IMR-90 (cell line): ENCODE measurements around the gene CCR3. TPM values are rescaled to one million over a fixed set of nuclear protein-coding genes. Genes with fewer than 3 reads are reported as not detected.

Source experiments
- ATAC-seq: fragments of 200-7000 bp; cut with Tn5 transposase; 2 replicates; pipeline ENCODE4 v1.9.1; 2020; ENCODE audit warnings: low read depth, mild to moderate bottlenecking, moderate library complexity
- BruUV-seq: library from RNA; stranded (reverse); fragments of 400-500 nt; replicated peaks from 2 replicates; lab custom pipeline; 2021; lab: Mats Ljungman, UMichigan
- CTCF ChIA-PET: fragments of 300-600 bp; formaldehyde crosslinking; extraction: SDS; loops from one replicate; lab custom pipeline; 2021; ENCODE audit warnings: antibody characterized with exemption; lab: Yijun Ruan, JAX
- POLR2A ChIA-PET: fragments of 300-600 bp; sonication (Branson Sonifier 250); formaldehyde crosslinking; loops from one replicate; lab custom pipeline; 2022; ENCODE audit warnings: antibody characterized with exemption; ENCODE audit not compliant: unreplicated experiment; lab: Charles Lee
- DNase-seq: peaks from one replicate; pipeline ENCODE4 v3.0.0; 2013
- H2AFZ ChIP-seq: replicated peaks from 2 replicates; pipeline ENCODE3; 2013; ENCODE audit warnings: low read length, mild to moderate bottlenecking; ENCODE audit not compliant: poor library complexity
- H2AK5ac ChIP-seq: 2 replicates; pipeline ENCODE4 v1.6.1; 2013; ENCODE audit warnings: low read depth, low read length, inconsistent platforms
- H2AK9ac ChIP-seq: replicated peaks from 2 replicates; pipeline ENCODE3; 2013; ENCODE audit warnings: mild to moderate bottlenecking, low read depth, low read length, moderate library complexity; ENCODE audit not compliant: poor library complexity
- H2BK120ac ChIP-seq: 2 replicates; pipeline ENCODE4 v1.6.1; 2013; ENCODE audit warnings: low read depth, low read length, inconsistent platforms
- H2BK15ac ChIP-seq: 3 replicates; pipeline ENCODE4 v1.6.1; 2013; ENCODE audit warnings: low read depth, low read length, inconsistent platforms
- H2BK20ac ChIP-seq: 2 replicates; pipeline ENCODE4 v1.6.1; 2013; ENCODE audit warnings: low read depth, mild to moderate bottlenecking, inconsistent platforms, low read length, moderate library complexity
- H2BK5ac ChIP-seq: 2 replicates; pipeline ENCODE4 v1.6.1; 2013; ENCODE audit warnings: mild to moderate bottlenecking, low read depth, low read length, inconsistent platforms; ENCODE audit not compliant: poor library complexity, severe bottlenecking
- H3K14ac ChIP-seq: replicated peaks from 2 replicates; pipeline ENCODE4 v1.6.1; 2013; ENCODE audit warnings: low read depth, low read length, inconsistent platforms
- H3K18ac ChIP-seq: 2 replicates; pipeline ENCODE4 v1.6.1; 2013; ENCODE audit warnings: low read depth, low read length, control low read depth
- H3K23ac ChIP-seq: 2 replicates; pipeline ENCODE4 v1.6.1; 2013; ENCODE audit warnings: low read depth, low read length, inconsistent platforms
- H3K27ac ChIP-seq: 2 replicates; pipeline ENCODE4 v1.5.1; 2013; ENCODE audit warnings: mild to moderate bottlenecking, control low read depth, low read length; ENCODE audit not compliant: insufficient read depth
- H3K27me3 ChIP-seq: 2 replicates; pipeline ENCODE4 v1.6.1; 2013; ENCODE audit warnings: low read length; ENCODE audit not compliant: control insufficient read depth, insufficient read depth
- H3K36me3 ChIP-seq: 2 replicates; pipeline ENCODE4 v1.6.1; 2013; ENCODE audit warnings: low read length, mixed read lengths; ENCODE audit not compliant: control insufficient read depth, insufficient read depth
- H3K4ac ChIP-seq: 2 replicates; pipeline ENCODE4 v1.6.1; 2013; ENCODE audit warnings: low read depth, low read length, inconsistent platforms
- H3K4me1 ChIP-seq: 2 replicates; pipeline ENCODE4 v1.6.1; 2013; ENCODE audit warnings: low read length, mixed read lengths; ENCODE audit not compliant: control insufficient read depth, insufficient read depth
- H3K4me2 ChIP-seq: 2 replicates; pipeline ENCODE4 v1.6.1; 2013; ENCODE audit warnings: low read depth, mild to moderate bottlenecking, control low read depth, low read length, moderate library complexity
- H3K4me3 ChIP-seq: 2 replicates; pipeline ENCODE4 v1.5.1; 2013; ENCODE audit warnings: low read depth, mild to moderate bottlenecking, control low read depth, low read length, moderate library complexity; ENCODE audit not compliant: insufficient read depth
- H3K56ac ChIP-seq: 2 replicates; pipeline ENCODE4 v1.6.1; 2013; ENCODE audit warnings: low read length, inconsistent platforms; ENCODE audit not compliant: insufficient read depth; ENCODE audit errors: extremely low read depth
- H3K79me1 ChIP-seq, 2 experiments: 2 replicates each; pipeline ENCODE4 v1.6.1; 2013; ENCODE audit warnings: low read length in 2 of 2, inconsistent platforms in 1 of 2, low read depth in 1 of 2
- H3K9ac ChIP-seq: 2 replicates; pipeline ENCODE4 v1.6.1; 2013; ENCODE audit warnings: low read depth, low read length, control low read depth
- H3K9me1 ChIP-seq: 2 replicates; pipeline ENCODE4 v1.6.1; 2013; ENCODE audit warnings: low read length, inconsistent platforms; ENCODE audit not compliant: insufficient read depth
- H3K9me3 ChIP-seq: 2 replicates; pipeline ENCODE4 v1.6.1; 2013; ENCODE audit warnings: low read length; ENCODE audit not compliant: control insufficient read depth, insufficient read depth
- H4K20me1 ChIP-seq: 2 replicates; pipeline ENCODE4 v1.6.1; 2013; ENCODE audit warnings: low read length, inconsistent platforms; ENCODE audit not compliant: insufficient read depth
- H4K5ac ChIP-seq: 2 replicates; pipeline ENCODE4 v1.6.1; 2013; ENCODE audit warnings: mild to moderate bottlenecking, low read depth, low read length, control low read depth
- H4K8ac ChIP-seq, 2 experiments: 2 replicates each; pipeline ENCODE4 v1.6.1; 2013; ENCODE audit warnings: low read depth in 2 of 2, low read length in 2 of 2, control low read depth in 1 of 2, inconsistent platforms in 1 of 2
- H4K91ac ChIP-seq: 2 replicates; pipeline ENCODE4 v1.6.1; 2013; ENCODE audit warnings: low read depth, low read length, inconsistent platforms; ENCODE audit not compliant: insufficient read depth
- BHLHE40 ChIP-seq: fragments of 150-350 bp; IDR thresholded peaks from 2 replicates; pipeline ENCODE4 v1.6.1; 2016; ENCODE audit warnings: mild to moderate bottlenecking, low read depth, low read length
- CEBPB ChIP-seq: IDR thresholded peaks from 2 replicates; pipeline ENCODE4 v1.6.1; 2012; ENCODE audit warnings: low read depth, low read length, improper control_type of control experiment
- CHD1 ChIP-seq: IDR thresholded peaks from 2 replicates; pipeline ENCODE4 v1.6.1; 2012; ENCODE audit warnings: low read depth, low read length, improper control_type of control experiment
- MAFK ChIP-seq: IDR thresholded peaks from 2 replicates; pipeline ENCODE4 v1.6.1; 2012; ENCODE audit warnings: low read depth, low read length, improper control_type of control experiment
- MAZ ChIP-seq: IDR thresholded peaks from 2 replicates; pipeline ENCODE4 v1.6.1; 2012; ENCODE audit warnings: low read depth, mild to moderate bottlenecking, low read length, improper control_type of control experiment, moderate library complexity, borderline replicate concordance
- MXI1 ChIP-seq: IDR thresholded peaks from 2 replicates; pipeline ENCODE4 v1.6.1; 2012; ENCODE audit warnings: low read depth, mild to moderate bottlenecking, low read length, moderate library complexity, borderline replicate concordance
- NFE2L2 ChIP-seq: fragments of 150-350 bp; IDR thresholded peaks from 2 replicates; pipeline ENCODE4 v1.6.1; 2016; ENCODE audit warnings: low read depth, mild to moderate bottlenecking, low read length
- POLR2A ChIP-seq: IDR thresholded peaks from 2 replicates; pipeline ENCODE4 v1.6.1; 2012; ENCODE audit warnings: mild to moderate bottlenecking, low read depth, low read length
- RAD21 ChIP-seq: IDR thresholded peaks from 2 replicates; pipeline ENCODE4 v1.6.1; 2012; ENCODE audit warnings: low read length, improper control_type of control experiment
- RFX5 ChIP-seq: IDR thresholded peaks from 2 replicates; pipeline ENCODE4 v1.8.0; 2012; ENCODE audit warnings: low read depth, mild to moderate bottlenecking, low read length, moderate library complexity
- SMC3 ChIP-seq: fragments of 150-350 bp; IDR thresholded peaks from 2 replicates; pipeline ENCODE4 v1.6.1; 2016; ENCODE audit warnings: low read depth, mild to moderate bottlenecking, antibody characterized with exemption, low read length, moderate library complexity
- whole genome bisulfite sequencing, 2 experiments: methylation state at CpG; one replicate each; pipeline versions ENCODE4 v1.1.5 to v1.1.7; 2013; ENCODE audit warnings: missing lambda C conversion rate in 2 of 2; ENCODE audit not compliant: insufficient read length in 1 of 2; ENCODE audit errors: extremely low coverage in 2 of 2; 5-methylcytosine and 5-hydroxymethylcytosine counted together
- dilution Hi-C: fragments of 300-500 bp; cut with HindIII; formaldehyde crosslinking; loops from one replicate; pipeline ENCODE4 v1.14.3; 2018; ENCODE audit warnings: low sequenced_read_pairs; ENCODE audit not compliant: unreplicated experiment
- in situ Hi-C: fragments of 300-500 bp; cut with MboI; formaldehyde crosslinking; loops from 3 replicates; pipeline ENCODE4 v1.14.3; 2019; ENCODE audit warnings: low sequenced_read_pairs, inconsistent platforms, mixed read lengths
- intact Hi-C: fragments of 100-400 bp; cut with micrococcal nuclease; formaldehyde crosslinking; loops from 2 replicates; pipeline ENCODE4 v1.10.0; 2022
- polyA plus RNA-seq, 3 experiments: library from polyadenylated mRNA; depleted of rRNA; stranded (reverse); fragments of >200 nt; gene quantifications; 2 replicates each; pipeline ENCODE4 v1.2.3, GENCODE V29; 2012; ENCODE audit warnings: low replicate concordance in 1 of 3
- total RNA-seq: library from RNA; depleted of rRNA; stranded (reverse); fragments of >200 nt; gene quantifications from 2 replicates; pipeline ENCODE4 v1.2.3, GENCODE V29; 2012
- TF ChIP-seq, protein P1 (sequence below): fragments of 150-350 bp; IDR thresholded peaks from 2 replicates; pipeline ENCODE4 v1.6.1; 2017; ENCODE audit warnings: mild to moderate bottlenecking, antibody characterized with exemption, low read length, low read depth
- TF ChIP-seq, protein P2 (sequence below): conservative IDR thresholded peaks from 2 replicates; pipeline ENCODE4 v1.5.1; 2012; ENCODE audit warnings: mild to moderate bottlenecking, low read depth, low read length, improper control_type of control experiment
- TF ChIP-seq, protein P3 (sequence below): fragments of 150-350 bp; IDR thresholded peaks from 2 replicates; pipeline ENCODE4 v1.6.1; 2016; ENCODE audit warnings: low read depth, mild to moderate bottlenecking, low read length, moderate library complexity, borderline replicate concordance

Gene CCR3
- total and polyA plus RNA-seq, 2 of the 4 experiments (the other 2 are of a cell fraction): not detected

DNA sequence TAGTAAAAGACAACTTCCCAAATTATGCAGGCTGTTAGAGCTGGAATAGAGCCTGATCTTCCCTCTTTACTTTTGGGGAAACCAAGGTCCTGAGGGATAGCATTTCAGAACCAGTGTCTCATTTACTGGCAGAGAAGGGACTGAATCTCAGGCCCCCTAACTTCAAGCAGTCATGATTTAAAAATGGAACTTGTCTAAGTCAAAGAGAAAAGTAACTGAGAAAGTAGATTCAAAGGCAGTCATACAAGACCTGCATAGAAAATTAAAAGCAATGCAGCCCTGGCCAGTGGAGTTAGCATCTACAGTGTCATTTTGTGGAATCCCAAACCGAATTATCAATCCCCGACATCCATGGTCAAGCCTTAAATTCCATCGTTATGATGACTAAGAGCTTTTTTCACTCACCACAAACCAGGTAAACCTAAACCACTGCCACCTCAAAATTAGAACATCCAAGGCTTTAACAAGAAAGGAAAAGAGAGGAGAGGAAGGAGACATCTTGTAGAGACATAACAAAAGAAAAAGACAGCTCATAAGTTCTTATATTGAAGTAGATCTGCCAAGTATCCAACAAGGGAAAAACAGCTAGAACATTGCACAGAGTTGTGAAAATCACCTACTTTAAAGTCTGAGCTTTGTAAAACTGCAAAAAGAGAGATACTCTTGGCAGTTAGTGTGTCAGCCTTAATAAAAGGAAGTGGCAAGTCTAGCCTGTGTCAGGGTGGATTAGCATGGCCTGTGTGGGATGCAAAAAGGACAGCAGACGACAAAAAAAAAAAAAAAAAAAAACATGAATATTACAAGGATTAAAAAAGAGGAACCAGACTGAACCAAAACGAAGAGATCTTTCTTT is 57.6 kb downstream of the CCR3 start:
- DNase-seq: no peak
- Histone ChIP-seq H4K91ac (no peak overlapping the region), H2AK5ac (no peak overlapping the region), H2BK120ac (no peak overlapping the region), H3K23ac (no peak overlapping the region), H3K4me1 (no peaks in the 10 kb centered on the region), H3K56ac (no peak overlapping the region), H3K36me3 (no peaks in the 10 kb centered on the region), H3K9me1 (no peaks in the 10 kb centered on the region), H3K9ac (no peak overlapping the region), H2BK15ac (no peak overlapping the region), H4K20me1 (no peaks in the 10 kb centered on the region), H4K8ac (no peak overlapping the region), H2AK9ac (no peak overlapping the region), H2AFZ (no peak overlapping the region), H3K9me3 (no peaks in the 10 kb centered on the region), H3K4me3 (no peak overlapping the region), H3K14ac (no peak overlapping the region), H3K79me1 (no peaks in the 10 kb centered on the region), H3K4ac (no peak overlapping the region), H3K27ac (no peak overlapping the region), H4K5ac (no peak overlapping the region), H3K18ac (no peak overlapping the region), H2BK20ac (no peak overlapping the region), H3K27me3 (peaks cover 33% of the 10 kb centered on the region), H3K4me2 (no peak overlapping the region), H2BK5ac (no peak overlapping the region)
- BruUV-seq: no TSS peak
- dilution Hi-C loops: no loop called here
- TF ChIP-seq RFX5 (no peak), BHLHE40 (no peak), POLR2A (no peak), NFE2L2 (no peak), MAZ (no peak), MXI1 (no peak), MAFK (no peak), CHD1 (no peak), SMC3 (no peak), RAD21 (no peak), CEBPB (no peak)
- TF ChIP-seq, protein P1, sequence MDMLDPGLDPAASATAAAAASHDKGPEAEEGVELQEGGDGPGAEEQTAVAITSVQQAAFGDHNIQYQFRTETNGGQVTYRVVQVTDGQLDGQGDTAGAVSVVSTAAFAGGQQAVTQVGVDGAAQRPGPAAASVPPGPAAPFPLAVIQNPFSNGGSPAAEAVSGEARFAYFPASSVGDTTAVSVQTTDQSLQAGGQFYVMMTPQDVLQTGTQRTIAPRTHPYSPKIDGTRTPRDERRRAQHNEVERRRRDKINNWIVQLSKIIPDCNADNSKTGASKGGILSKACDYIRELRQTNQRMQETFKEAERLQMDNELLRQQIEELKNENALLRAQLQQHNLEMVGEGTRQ: no peak
- TF ChIP-seq, protein P2, sequence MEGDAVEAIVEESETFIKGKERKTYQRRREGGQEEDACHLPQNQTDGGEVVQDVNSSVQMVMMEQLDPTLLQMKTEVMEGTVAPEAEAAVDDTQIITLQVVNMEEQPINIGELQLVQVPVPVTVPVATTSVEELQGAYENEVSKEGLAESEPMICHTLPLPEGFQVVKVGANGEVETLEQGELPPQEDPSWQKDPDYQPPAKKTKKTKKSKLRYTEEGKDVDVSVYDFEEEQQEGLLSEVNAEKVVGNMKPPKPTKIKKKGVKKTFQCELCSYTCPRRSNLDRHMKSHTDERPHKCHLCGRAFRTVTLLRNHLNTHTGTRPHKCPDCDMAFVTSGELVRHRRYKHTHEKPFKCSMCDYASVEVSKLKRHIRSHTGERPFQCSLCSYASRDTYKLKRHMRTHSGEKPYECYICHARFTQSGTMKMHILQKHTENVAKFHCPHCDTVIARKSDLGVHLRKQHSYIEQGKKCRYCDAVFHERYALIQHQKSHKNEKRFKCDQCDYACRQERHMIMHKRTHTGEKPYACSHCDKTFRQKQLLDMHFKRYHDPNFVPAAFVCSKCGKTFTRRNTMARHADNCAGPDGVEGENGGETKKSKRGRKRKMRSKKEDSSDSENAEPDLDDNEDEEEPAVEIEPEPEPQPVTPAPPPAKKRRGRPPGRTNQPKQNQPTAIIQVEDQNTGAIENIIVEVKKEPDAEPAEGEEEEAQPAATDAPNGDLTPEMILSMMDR: no peak
- TF ChIP-seq, protein P3, sequence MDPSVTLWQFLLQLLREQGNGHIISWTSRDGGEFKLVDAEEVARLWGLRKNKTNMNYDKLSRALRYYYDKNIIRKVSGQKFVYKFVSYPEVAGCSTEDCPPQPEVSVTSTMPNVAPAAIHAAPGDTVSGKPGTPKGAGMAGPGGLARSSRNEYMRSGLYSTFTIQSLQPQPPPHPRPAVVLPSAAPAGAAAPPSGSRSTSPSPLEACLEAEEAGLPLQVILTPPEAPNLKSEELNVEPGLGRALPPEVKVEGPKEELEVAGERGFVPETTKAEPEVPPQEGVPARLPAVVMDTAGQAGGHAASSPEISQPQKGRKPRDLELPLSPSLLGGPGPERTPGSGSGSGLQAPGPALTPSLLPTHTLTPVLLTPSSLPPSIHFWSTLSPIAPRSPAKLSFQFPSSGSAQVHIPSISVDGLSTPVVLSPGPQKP: no peak
- intact Hi-C loops: no loop called here
- in situ Hi-C loops: no loop called here
- no peak for ATAC-seq
- no CpG with 5 or more reads among the region's 5 CpGs for WGBS, 2 experiments
- CTCF ChIA-PET: no interaction called here
- POLR2A ChIA-PET: no interaction called here
